Measurements from ENCODE around the gene CDCA4. TPM values are rescaled to one million over a fixed set of nuclear protein-coding genes. Genes with fewer than 3 reads are reported as not detected.

The CDCA4 gene
- total RNA-seq, 1 experiment from 2014 or later, result 24.9 TPM

GRCh38 chr14:104974146-104974541, 46.7 kb downstream of the CDCA4 start:
- intact Hi-C loops (cut with micrococcal nuclease; ENCODE audit: unreplicated experiment), result loop anchor here (5.0 kb wide), 4 partner anchors 228 to 508 kb away; partner anchors contain the start of gene BRF1
- no peaks in the 10 kb centered on the region for H3K36me3 ChIP-seq (ENCODE audit: low read depth)
- no peaks in the 10 kb centered on the region for H3K9me3 ChIP-seq (ENCODE audit: insufficient read depth, low read depth)
- H3K4me1 ChIP-seq (replicated peaks; ENCODE audit: insufficient read depth), result peaks cover 78% of the 10 kb centered on the region
- H3F3A ChIP-seq (ENCODE audit: insufficient read depth, low read depth), result peaks cover 45% of the 10 kb centered on the region
- no TSS peak for BruUV-seq (replicated peaks)
- no peak for DNase-seq
- H3K27me3 ChIP-seq (ENCODE audit: insufficient read depth, low read depth), result no peaks in the 10 kb centered on the region
- H3K27ac ChIP-seq, result peak overlapping the region; percentile 97
- H2AFZ ChIP-seq, result no peak overlapping the region
- H3K79me2 ChIP-seq (ENCODE audit: low read depth), result no peaks in the 10 kb centered on the region
- no peaks in the 10 kb centered on the region for H3K9me2 ChIP-seq (ENCODE audit: insufficient read depth)
- H3K4me3 ChIP-seq, result no peak overlapping the region; the same call in 1 of the 2 replicates
- no peak for TF ChIP-seq EZH2 (IDR thresholded peaks at IDR 0.05; ENCODE audit: low read depth)
- TF ChIP-seq CTCF (conservative IDR thresholded peaks at IDR 0.05), result no peak
- H3K4me2 ChIP-seq, result peak overlapping the region; percentile 64
- ChIA-PET POLR2A (ENCODE audit: unreplicated experiment) (interaction anchor here (0.6 to 1.1 kb wide), 3 partner anchors 52 to 109 kb away, joined by 3 to 12 read pairs (median 6); partner anchors contain the start of gene CEP170B), CTCF (interaction anchor here (0.8 kb wide), 1 partner anchor 114 kb away, joined by 4 read pairs; no protein-coding TSS in a partner anchor)
- no peaks in the 10 kb centered on the region for H4K20me1 ChIP-seq (ENCODE audit: insufficient read depth)

DNA sequence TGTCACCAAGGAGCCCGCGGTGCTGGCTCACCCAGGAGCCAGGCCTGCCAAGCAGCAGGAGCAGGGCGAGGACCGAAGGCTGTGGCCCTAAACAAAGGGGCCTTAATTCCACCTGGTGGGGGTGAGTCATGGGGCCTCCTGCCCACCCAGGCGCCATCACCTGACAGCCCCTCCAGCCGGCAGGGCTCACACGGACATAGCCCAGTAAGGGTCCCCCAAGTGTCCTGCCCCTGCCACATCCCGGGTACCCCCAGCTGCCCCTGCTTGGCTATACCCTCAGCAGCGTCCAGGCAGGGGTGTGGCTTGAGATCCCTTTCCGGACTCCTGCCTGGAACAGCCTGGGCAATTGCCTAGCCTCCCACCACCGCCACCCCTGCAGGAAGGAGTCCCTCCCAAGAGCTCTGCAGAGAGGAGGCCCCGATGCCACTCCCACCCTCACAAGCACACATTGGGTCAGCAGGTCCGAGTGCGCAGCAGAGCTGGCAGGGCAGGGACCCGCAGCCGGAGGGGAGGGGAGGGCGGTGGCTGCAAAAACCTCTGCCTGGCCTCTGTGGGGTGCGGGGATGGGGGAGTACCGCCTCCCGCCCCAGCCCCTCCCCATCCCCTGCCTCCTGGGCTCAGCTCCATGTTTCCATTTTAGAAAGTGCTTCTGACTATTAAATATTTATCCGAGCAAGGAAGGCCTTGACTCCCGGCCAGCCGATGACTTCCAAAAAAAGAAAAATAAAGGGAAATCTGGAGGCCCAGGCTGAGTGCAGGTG, 47.3 kb downstream of the CDCA4 start:
- no peak for TF ChIP-seq EZH2 (IDR thresholded peaks at IDR 0.05; ENCODE audit: low read depth)
- CTCF ChIA-PET, result interaction anchor here (0.6 to 0.8 kb wide), 2 partner anchors 73 to 114 kb away, joined by 4 to 6 read pairs; no protein-coding TSS in a partner anchor
- Histone ChIP-seq H3K36me3 (ENCODE audit: low read depth) (no peaks in the 10 kb centered on the region), H3K79me2 (ENCODE audit: low read depth) (no peaks in the 10 kb centered on the region), H3K4me3 (peak overlapping the region; percentile 26; the same call in 1 of the 2 replicates), H3K9me2 (ENCODE audit: insufficient read depth) (no peaks in the 10 kb centered on the region), H4K20me1 (ENCODE audit: insufficient read depth) (no peaks in the 10 kb centered on the region), H3K27me3 (ENCODE audit: insufficient read depth, low read depth) (no peaks in the 10 kb centered on the region), H3F3A (ENCODE audit: insufficient read depth, low read depth) (peaks cover 41% of the 10 kb centered on the region), H2AFZ (no peak overlapping the region; the same call in 1 of the 2 replicates), H3K27ac (peak overlapping the region; percentile 97), H3K4me1 (replicated peaks; ENCODE audit: insufficient read depth) (peaks cover 78% of the 10 kb centered on the region), H3K4me2 (peak overlapping the region; percentile 64), H3K9me3 (ENCODE audit: insufficient read depth, low read depth) (no peaks in the 10 kb centered on the region)
- POLR2A ChIA-PET (ENCODE audit: unreplicated experiment), result interaction anchor here (0.6 to 1.1 kb wide), 4 partner anchors 52 to 109 kb away, joined by 3 to 12 read pairs (median 4); partner anchors contain the start of gene CEP170B
- DNase-seq, result peak; percentile 92 to 97
- BruUV-seq (replicated peaks), result no TSS peak
- intact Hi-C loops (cut with micrococcal nuclease; ENCODE audit: unreplicated experiment), result loop anchor here (1.0 to 5.0 kb wide), 8 partner anchors 47 to 509 kb away; partner anchors contain the start of genes BRF1 and CDCA4

- peak overlapping the region; percentile 41; the same call in 1 of the 2 replicates for H3K4me3 ChIP-seq
- POLR2A ChIA-PET (ENCODE audit: unreplicated experiment), result interaction anchor here (0.6 to 1.1 kb wide), 2 partner anchors 12 to 108 kb away, joined by 7 to 12 read pairs; partner anchors contain the start of genes CEP170B and CLBA1
- no peak for TF ChIP-seq CTCF (conservative IDR thresholded peaks at IDR 0.05)
- TF ChIP-seq EZH2 (IDR thresholded peaks at IDR 0.05; ENCODE audit: low read depth), result no peak
- H3K9me2 ChIP-seq (ENCODE audit: insufficient read depth), result no peaks in the 10 kb centered on the region
- H3K27me3 ChIP-seq (ENCODE audit: insufficient read depth, low read depth), result no peaks in the 10 kb centered on the region
- H3K4me1 ChIP-seq (replicated peaks; ENCODE audit: insufficient read depth), result peaks cover 82% of the 10 kb centered on the region
- H3F3A ChIP-seq (ENCODE audit: insufficient read depth, low read depth), result peaks cover 39% of the 10 kb centered on the region
- DNase-seq, result no peak
- no TSS peak for BruUV-seq (replicated peaks)
- no peaks in the 10 kb centered on the region for H3K79me2 ChIP-seq (ENCODE audit: low read depth)
- intact Hi-C loops (cut with micrococcal nuclease; ENCODE audit: unreplicated experiment), result loop anchor here (1.0 to 5.0 kb wide), 8 partner anchors 48 to 509 kb away; partner anchors contain the start of genes BRF1 and CDCA4
- H4K20me1 ChIP-seq (ENCODE audit: insufficient read depth), result no peaks in the 10 kb centered on the region
- H3K27ac ChIP-seq, result peak overlapping the region; percentile 97
- no peak overlapping the region for H2AFZ ChIP-seq
- no peaks in the 10 kb centered on the region for H3K36me3 ChIP-seq (ENCODE audit: low read depth)
- H3K4me2 ChIP-seq, result peak overlapping the region; percentile 72
- CTCF ChIA-PET, result interaction anchor here (0.6 kb wide), 1 partner anchor 74 kb away, joined by 6 read pairs; no protein-coding TSS in a partner anchor
- no peaks in the 10 kb centered on the region for H3K9me3 ChIP-seq (ENCODE audit: insufficient read depth, low read depth)
These were observed 47.8 kb downstream of the CDCA4 start for GRCh38 chr14:104973135-104973384.
